ENCODE measurements around the gene TRIM44. TPM values are rescaled to one million over a fixed set of nuclear protein-coding genes. Genes with fewer than 3 reads are reported as not detected.

Gene TRIM44
- total RNA-seq, 2 donors from 2014 or later = 30.6 to 33.2 TPM

DNA sequence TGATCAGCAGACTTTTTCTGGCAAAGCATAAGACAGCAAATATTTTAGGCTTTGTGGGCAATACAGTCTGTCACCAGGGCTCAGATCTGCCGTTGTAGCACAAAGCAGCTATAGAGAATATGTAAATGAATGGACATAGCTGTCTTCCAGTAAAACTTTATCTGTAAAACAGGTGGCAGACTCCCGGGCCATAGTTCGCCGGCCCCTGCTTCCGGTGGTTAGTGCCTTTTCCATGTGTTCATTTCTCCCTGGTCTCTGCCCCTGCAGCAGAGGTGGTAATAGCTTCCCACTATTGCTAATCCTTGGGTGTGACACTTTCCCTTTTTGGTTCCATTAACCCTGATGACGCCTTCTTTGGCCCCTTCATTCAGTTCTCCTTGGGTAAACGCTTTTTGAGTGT, 187.6 kb downstream of the TRIM44 start:
- Histone ChIP-seq H3K27me3 (replicated peaks; ENCODE audit: insufficient read depth) (no peaks in the 10 kb centered on the region), H3K36me3 (no peaks in the 10 kb centered on the region), H3K4me1 (replicated peaks) (no peaks in the 10 kb centered on the region), H3K27ac (no peak overlapping the region), H3K9me3 (no peaks in the 10 kb centered on the region), H3K4me3 (no peak overlapping the region)
- WGBS = 89% methylated on average over 7 of the region's 7 CpGs
- DNase-seq (ENCODE audit: low spot score) = no peak
- no peak for TF ChIP-seq POLR2A (IDR thresholded peaks at IDR 0.05)
- no peak for TF ChIP-seq POLR2AphosphoS5 (IDR thresholded peaks at IDR 0.05)
- TF ChIP-seq, protein P1, sequence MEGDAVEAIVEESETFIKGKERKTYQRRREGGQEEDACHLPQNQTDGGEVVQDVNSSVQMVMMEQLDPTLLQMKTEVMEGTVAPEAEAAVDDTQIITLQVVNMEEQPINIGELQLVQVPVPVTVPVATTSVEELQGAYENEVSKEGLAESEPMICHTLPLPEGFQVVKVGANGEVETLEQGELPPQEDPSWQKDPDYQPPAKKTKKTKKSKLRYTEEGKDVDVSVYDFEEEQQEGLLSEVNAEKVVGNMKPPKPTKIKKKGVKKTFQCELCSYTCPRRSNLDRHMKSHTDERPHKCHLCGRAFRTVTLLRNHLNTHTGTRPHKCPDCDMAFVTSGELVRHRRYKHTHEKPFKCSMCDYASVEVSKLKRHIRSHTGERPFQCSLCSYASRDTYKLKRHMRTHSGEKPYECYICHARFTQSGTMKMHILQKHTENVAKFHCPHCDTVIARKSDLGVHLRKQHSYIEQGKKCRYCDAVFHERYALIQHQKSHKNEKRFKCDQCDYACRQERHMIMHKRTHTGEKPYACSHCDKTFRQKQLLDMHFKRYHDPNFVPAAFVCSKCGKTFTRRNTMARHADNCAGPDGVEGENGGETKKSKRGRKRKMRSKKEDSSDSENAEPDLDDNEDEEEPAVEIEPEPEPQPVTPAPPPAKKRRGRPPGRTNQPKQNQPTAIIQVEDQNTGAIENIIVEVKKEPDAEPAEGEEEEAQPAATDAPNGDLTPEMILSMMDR (IDR thresholded peaks at IDR 0.05) = no peak
- intact Hi-C loops (cut with DNase I) = no loop called here

DNA sequence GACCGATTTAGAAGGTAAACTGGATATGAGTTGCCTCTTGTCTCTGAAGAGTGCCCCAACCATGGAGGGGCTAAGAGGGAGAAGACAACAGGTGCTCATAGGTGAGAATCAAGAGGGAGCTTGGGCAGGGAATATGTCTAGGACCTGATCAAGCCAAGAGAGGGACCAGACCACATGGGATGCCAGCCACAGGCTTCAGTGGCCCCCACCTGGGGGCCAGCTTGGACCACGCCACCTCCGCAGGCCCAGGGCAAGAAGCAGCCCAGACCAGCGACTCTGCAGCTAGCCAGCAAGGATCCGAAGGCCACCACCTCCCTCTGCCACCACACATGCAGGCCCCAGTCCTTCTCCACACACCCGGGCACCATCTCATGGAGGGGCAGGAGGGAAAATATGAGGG, 188.8 kb downstream of the TRIM44 start:
- 94% methylated on average over 6 of the region's 6 CpGs for WGBS
- Histone ChIP-seq H3K27ac (no peak overlapping the region), H3K4me1 (replicated peaks) (no peaks in the 10 kb centered on the region), H3K9me3 (no peaks in the 10 kb centered on the region), H3K36me3 (no peaks in the 10 kb centered on the region), H3K27me3 (replicated peaks; ENCODE audit: insufficient read depth) (no peaks in the 10 kb centered on the region), H3K4me3 (no peak overlapping the region)
- TF ChIP-seq POLR2AphosphoS5 (IDR thresholded peaks at IDR 0.05) (no peak), POLR2A (IDR thresholded peaks at IDR 0.05) (no peak)
- TF ChIP-seq, protein P1 (IDR thresholded peaks at IDR 0.05) = no peak
- DNase-seq (ENCODE audit: low spot score) = no peak
- intact Hi-C loops (cut with DNase I) = no loop called here

DNA sequence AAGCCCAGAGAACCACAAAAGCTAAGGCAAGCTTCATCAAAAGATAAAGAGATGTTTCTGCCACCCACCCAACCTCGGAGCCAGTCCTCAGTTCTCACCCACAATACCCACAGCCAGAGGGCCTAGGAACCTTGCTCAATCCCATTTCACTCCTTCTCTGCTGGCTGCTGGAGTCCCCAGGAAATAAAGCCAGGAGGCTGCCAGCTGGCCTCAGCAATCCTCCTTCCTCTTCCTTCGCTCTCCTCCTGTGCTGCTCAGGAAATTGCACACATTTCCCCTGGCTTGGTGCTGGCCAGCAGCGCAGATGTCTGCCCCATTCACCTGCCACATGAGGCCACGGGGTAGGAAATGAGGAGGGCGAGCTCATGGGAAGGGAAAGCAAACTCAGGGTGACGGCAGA, 189.5 kb downstream of the TRIM44 start:
- no peaks in the 10 kb centered on the region for H3K4me1 ChIP-seq (replicated peaks)
- DNase-seq (ENCODE audit: low spot score) = no peak
- 64% methylated on average over 6 of the region's 6 CpGs for WGBS
- H3K9me3 ChIP-seq = no peaks in the 10 kb centered on the region
- H3K4me3 ChIP-seq = no peak overlapping the region
- TF ChIP-seq, protein P1 (IDR thresholded peaks at IDR 0.05) = no peak
- TF ChIP-seq POLR2AphosphoS5 (IDR thresholded peaks at IDR 0.05) = no peak
- no peak for TF ChIP-seq POLR2A (IDR thresholded peaks at IDR 0.05)
- no peak overlapping the region for H3K27ac ChIP-seq
- intact Hi-C loops (cut with DNase I) = no loop called here
- H3K27me3 ChIP-seq (replicated peaks; ENCODE audit: insufficient read depth) = no peaks in the 10 kb centered on the region
- H3K36me3 ChIP-seq = no peaks in the 10 kb centered on the region

DNA sequence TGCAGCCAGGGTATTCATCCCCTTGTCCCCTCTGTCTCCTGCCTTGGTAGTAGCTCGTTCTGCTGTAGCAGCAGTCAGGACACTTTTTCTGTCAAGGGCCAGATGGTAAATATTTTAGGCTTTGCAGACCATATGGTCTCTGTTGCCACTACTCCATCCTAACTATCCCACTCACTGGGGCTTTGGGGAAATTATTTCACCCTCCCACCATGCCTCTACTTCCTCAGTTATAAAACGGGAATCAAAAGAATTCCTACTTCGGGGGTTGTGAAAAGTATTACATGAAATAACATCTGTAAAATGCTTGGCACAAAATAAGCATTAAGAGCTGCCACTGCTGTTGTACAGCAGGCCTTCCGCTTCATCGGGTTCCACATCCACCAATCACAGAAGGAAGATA, 191.4 kb downstream of the TRIM44 start:
- no peak for DNase-seq (ENCODE audit: low spot score)
- WGBS = 78% methylated on average over 5 of the region's 5 CpGs
- H3K36me3 ChIP-seq = no peaks in the 10 kb centered on the region
- no peaks in the 10 kb centered on the region for H3K27me3 ChIP-seq (replicated peaks; ENCODE audit: insufficient read depth)
- no peak overlapping the region for H3K27ac ChIP-seq
- no peaks in the 10 kb centered on the region for H3K9me3 ChIP-seq
- no peak overlapping the region for H3K4me3 ChIP-seq
- TF ChIP-seq, protein P1 (IDR thresholded peaks at IDR 0.05) = no peak
- TF ChIP-seq POLR2A (IDR thresholded peaks at IDR 0.05) (no peak), POLR2AphosphoS5 (IDR thresholded peaks at IDR 0.05) (no peak)
- H3K4me1 ChIP-seq (replicated peaks) = no peaks in the 10 kb centered on the region
- intact Hi-C loops (cut with DNase I) = no loop called here

DNA sequence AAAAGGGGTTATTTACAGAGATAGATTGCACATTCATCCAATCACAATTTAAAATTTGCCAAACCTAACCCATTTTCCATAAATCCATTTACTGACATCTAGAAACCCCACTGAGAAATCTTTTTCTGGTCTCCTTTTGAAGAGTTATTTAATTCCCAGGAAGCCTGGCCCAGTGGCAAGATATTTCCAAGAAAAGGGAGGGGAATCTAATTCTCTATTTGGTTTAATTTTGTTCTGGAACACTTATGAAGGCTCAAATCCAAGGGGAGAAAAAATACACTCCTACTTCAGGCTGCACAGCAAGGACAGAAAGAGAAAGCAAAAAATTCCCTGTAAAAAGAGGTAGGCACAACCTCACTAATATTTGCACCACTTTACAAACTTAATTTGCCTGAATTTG, 193.1 kb downstream of the TRIM44 start:
- intact Hi-C loops (cut with DNase I) = no loop called here

More for the DNA sequence above, 193.1 kb downstream of the TRIM44 start:
- TF ChIP-seq POLR2AphosphoS5 (IDR thresholded peaks at IDR 0.05) (no peak), POLR2A (IDR thresholded peaks at IDR 0.05) (no peak)
- TF ChIP-seq, protein P1 (IDR thresholded peaks at IDR 0.05) = no peak
- Histone ChIP-seq H3K4me1 (replicated peaks) (no peaks in the 10 kb centered on the region), H3K27me3 (replicated peaks; ENCODE audit: insufficient read depth) (no peaks in the 10 kb centered on the region), H3K36me3 (no peaks in the 10 kb centered on the region), H3K9me3 (no peaks in the 10 kb centered on the region), H3K27ac (no peak overlapping the region), H3K4me3 (no peak overlapping the region)
- no peak for DNase-seq (ENCODE audit: low spot score)
